Subcutaneous adipose tissue (tissue), 4 donors: Measurements from ENCODE around the gene ZNF428. TPM values are rescaled to one million over a fixed set of nuclear protein-coding genes. Genes with fewer than 3 reads are reported as not detected.

ENCODE experiments used
- total RNA-seq, 4 donors: library from RNA; depleted of rRNA; stranded (reverse); fragments of >200 nt; gene quantifications; one replicate each; pipeline ENCODE4 v1.1.0, GENCODE V29; 2016
- TF ChIP-seq, protein P1 (sequence below): fragments of 450-650 bp; IDR thresholded peaks from one replicate; pipeline ENCODE4 v1.5.1; 2016; ENCODE audit warnings: low read depth, mild to moderate bottlenecking, control low read depth, antibody characterized with exemption, moderate library complexity

Gene ZNF428
- total RNA-seq, 4 donors from 2014 or later, result 11.1 to 27.1 (median 21.4) TPM

DNA sequence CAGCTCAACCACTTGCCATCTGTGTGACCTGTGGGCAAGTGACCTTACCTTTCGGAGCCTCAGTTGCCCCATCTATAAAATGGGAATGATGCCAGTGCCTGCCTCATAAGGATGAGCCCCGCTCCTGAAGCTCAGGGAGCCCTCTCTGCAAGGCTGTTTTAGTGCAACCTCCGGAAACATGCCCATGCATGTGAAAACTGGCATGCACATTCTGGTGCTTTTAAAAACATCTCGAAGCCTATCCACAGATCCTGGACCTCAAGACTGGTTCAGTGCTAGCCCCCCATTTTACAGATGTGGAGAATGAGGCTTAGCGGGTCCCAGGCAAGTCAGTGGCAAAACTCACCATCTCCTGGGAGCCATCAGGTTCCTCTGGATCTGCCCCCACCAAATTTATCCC is 14.6 kb upstream of the ZNF428 start:
- TF ChIP-seq, protein P1, sequence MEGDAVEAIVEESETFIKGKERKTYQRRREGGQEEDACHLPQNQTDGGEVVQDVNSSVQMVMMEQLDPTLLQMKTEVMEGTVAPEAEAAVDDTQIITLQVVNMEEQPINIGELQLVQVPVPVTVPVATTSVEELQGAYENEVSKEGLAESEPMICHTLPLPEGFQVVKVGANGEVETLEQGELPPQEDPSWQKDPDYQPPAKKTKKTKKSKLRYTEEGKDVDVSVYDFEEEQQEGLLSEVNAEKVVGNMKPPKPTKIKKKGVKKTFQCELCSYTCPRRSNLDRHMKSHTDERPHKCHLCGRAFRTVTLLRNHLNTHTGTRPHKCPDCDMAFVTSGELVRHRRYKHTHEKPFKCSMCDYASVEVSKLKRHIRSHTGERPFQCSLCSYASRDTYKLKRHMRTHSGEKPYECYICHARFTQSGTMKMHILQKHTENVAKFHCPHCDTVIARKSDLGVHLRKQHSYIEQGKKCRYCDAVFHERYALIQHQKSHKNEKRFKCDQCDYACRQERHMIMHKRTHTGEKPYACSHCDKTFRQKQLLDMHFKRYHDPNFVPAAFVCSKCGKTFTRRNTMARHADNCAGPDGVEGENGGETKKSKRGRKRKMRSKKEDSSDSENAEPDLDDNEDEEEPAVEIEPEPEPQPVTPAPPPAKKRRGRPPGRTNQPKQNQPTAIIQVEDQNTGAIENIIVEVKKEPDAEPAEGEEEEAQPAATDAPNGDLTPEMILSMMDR, result no peak

DNA sequence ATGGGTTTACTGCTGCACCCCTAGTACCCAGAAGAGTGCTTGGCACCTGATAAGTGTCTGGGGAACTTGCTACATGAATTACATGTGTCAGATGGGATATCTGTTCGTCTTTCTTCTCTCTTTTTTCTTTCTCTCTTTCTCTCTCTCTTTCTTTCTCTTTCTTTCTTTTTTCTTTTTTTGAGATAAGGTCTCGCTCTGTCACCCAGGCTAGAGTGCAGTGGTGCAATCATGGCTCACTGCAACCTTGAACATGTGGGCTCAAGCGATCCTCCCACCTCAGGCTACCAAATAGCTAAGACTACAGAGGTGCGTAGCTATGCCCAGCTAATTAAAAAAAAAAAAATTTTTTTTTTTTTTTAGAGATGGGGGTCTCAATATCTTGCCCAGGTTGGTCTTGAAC is 14.1 kb upstream of the ZNF428 start:
- TF ChIP-seq, protein P1, result no peak

DNA sequence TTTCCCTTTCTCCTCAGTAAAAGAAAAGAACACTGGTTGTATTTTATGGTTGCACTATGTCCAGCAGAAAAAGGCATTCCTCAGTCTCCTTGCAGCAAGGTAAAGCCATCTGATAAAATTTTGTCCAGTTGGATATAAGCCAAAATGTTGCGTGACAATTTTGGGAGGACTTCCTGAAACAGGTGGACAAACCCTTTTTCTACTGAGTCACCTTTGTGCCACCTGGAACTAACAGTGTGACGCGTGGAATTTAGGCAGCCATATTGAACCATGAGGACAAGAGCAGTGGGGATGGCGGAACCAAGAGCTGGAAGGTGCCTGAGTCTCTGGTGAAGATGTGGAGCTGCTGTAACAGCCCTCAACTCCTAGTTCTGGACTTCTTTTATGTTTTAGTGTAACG is 12.1 kb upstream of the ZNF428 start:
- TF ChIP-seq, protein P1, result no peak

DNA sequence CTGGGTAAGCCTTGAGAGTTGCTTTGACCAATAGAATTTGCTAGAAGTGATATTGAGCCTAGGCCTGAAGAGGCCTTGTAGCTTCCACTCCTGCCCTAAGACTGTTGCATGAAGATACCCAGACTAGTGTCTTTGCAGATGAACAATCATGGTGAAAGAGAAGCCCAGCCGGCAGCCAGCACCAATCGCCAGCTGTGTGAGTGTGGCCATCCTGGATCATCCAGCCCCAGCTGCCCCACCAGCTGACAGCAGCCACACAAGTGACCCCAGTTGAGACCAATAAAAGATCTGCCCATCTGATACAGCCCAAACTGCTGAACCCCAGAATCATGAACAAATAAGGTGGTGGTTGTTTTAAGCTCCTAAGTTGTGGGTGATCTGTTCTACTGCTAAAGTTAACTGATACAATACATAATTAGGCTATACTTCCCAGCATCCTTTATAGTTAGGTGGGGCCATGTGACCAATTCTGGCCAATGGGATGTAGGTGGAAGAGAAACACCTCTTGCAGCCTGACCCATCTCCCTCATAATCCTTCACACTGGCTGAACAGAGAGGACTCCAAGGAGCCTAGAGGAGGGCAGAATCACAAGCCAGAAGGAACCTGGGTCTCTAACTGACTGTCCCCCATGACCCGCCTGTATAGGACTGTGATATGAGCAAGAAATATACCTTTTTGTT is 9.4 kb upstream of the ZNF428 start:
- TF ChIP-seq, protein P1, result no peak

DNA sequence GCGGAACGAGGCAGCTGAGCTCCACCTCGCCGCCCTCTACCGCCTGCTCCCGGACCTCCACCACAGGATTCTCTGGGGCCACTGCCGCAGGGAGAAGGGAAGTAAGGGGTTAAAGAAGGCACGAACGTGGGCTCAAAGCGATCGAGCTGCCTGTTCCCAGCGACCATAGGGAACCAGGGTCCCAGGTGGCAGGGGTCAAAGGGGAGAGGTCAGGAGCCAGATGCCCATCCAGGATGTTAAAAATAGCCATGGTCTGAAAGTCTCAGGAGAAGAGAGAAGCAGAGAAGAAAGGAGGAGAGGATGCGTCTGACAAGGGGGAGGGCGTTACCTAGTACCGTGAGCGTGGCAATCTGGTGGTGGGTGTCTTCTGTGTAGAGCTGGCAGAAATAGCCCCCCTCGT is 7.4 kb upstream of the ZNF428 start:
- TF ChIP-seq, protein P1, result no peak

DNA sequence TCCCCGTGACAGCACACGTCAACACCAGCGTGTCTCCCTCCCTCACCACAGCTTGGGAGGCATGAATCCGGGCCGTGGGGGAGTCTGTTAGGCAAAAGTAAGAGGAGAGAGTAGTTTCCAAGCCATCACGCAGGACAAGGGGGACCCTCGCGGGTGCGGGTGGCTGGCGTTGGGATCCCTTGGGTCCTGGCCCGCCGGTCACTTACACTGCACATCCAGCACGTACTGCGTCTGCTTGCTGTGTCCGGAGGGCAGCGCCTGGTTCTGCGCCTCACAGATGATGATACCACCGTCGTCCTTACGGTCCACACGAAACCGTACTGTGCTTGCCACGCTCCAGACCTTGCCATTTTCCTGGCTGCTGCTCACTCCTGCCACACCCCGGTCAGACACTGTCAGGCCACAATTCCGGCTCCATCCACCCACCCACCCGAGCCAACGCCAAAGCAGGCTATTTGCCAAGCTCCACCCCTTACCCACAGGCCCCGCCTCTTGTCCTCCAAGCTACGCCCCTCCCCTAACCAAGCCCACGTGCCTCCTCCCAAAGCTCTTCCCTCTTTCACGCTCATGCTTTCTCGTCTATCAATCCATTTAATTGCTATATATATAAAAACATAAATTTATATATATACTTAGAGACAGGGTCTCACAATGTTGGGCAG is 6.6 kb upstream of the ZNF428 start:
- TF ChIP-seq, protein P1, result no peak

DNA sequence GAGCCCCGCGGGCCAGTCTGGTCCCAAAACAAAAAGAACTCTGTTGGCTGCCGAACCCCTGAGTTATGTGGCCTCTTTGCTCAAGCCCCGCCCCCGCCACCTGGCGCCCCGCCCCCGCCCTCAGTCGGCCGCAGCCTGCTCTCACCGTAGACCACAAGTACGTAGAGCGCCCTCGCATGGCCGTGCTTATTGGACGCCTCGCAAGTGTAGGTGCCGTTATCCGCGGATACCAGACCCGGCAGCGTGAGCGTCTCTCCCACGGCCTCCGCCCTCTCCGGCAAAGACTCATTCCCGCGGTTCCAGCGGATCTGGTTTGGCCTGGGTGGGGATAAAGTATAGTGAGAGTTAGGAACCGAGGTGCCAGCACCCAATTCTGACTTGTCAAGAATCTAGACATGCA is 5.5 kb upstream of the ZNF428 start:
- TF ChIP-seq, protein P1, result no peak
